HG02870 (cell line): Measurements from ENCODE around the gene CKAP2L.
"Not testable (repeated sequence)": the region's sequence is repeated elsewhere in the genome, so short reads cannot be mapped to it uniquely, and the experiment has no call there.

ENCODE experiments used
- ATAC-seq: cut with Tn5 transposase; IDR thresholded peaks from one replicate; pipeline ENCODE4 v1.9.1; 2021; ENCODE audit warnings: mild to moderate bottlenecking, moderate library complexity; ENCODE audit not compliant: unreplicated experiment

CKAP2L gene

DNA sequence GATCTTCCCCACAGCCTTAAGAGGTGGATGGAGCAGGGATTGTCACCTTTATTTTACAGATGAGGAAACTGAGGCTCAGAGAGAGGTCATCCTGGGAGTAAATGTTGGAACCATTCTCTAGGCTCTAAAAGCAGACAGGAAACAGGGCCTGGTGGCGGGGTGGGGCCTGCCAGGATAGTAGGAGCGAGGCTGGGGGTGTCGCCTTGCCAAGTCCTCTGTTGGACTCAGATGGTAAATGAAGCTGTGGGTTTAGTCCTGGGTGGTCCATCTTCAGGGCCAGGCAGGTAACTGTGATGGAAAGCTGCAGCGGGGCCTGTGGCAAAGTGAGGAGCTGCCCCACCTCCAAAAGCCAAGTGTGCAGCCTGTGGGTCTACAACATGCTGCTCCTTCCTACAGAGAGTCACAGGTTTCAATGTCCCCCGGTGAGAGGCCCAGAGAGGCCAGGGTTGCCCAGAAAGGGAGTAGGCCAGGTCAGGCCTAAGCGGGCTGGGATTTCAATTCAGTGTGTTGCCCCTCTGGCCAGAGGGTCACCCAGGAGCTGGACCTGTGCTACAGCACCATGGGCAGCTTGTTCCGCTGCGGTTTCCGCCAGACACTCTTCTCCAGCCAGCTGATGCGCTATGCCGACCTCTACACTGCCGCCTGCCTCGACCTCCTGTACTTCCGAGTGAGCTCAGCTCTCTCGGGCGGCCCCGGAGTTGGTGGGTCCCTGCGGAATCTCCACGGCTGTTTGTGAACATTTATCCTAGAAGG lies 37.0 kb downstream of the CKAP2L start:
- ATAC-seq = no peak

DNA sequence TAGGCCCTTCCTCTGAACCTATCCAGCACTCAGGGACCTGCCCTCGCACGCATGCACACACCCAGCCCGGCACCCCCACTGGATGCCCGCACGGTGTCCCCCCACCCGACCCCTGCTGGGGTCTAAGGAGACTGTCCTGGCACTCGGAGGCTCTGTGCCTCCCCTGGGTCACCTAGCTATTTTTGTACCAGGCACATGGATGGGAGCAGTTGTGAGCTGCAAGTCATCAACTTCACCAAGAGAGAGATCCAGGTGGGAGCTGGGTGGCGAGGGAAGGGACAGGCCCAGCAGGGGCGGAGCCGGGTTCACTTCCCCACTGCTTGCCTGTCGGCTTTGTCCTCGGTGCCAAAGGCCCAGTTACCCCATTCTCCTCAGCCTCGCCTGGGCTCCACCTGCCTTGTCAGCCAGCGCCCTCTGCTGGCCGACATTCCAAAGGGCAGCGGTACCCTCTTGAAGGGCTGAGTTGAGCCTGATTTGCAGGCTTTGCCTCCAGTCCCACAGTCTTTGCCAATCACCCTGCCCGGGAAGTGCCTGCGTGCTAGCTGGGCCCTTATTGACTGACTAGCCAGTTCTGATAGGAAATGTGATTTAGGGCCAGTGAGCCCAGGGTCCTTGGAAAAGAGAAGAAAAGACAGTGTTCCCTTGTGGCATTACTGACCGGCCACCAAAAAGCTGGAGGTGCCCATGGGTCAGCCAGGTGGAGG lies 37.8 kb downstream of the CKAP2L start:
- peak; percentile 77 for ATAC-seq

DNA sequence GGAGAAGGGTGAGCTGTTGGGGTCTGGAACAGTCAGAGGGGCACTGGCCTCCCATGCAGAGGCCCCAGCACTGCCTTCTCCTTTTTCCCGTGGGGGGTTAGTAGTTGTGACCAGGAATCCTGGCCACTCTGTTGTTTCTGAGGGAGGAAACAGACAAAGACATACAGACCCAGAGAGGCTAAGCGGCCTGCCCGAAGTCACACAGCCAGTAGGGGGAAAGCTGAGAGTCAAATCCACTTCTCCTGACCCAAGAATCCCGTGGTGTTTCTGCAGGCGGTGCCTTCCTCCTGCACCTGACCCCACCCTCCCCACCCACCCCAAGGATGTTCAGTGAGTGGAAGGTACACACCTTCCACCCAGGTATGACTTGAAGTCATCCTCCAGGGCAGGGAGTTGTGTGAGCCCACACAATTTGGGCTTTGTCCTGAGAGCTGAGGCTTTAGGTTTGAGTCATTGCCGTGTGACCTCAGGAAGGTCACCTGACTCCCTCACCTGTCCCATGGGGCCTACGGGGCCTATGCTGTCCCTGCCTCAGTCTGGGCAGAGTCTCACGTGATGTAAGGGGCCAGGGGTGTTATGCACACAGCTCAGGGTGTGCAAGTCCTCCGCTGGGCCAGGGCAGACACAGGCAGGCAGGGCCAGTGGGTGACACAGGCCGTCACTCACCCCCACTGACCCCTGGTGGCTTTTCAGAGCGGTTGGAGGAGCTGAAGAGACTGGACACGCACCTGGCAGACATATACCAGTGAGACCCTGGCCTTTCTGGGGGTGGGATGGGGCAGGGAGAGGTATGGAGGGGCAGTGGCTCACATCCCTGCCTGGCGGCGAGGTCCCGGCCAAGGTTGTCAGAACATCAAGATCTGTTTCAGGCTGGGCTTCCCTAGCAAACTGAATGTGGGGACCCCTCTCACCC lies 38.6 kb downstream of the CKAP2L start:
- peak; percentile 47 for ATAC-seq

DNA sequence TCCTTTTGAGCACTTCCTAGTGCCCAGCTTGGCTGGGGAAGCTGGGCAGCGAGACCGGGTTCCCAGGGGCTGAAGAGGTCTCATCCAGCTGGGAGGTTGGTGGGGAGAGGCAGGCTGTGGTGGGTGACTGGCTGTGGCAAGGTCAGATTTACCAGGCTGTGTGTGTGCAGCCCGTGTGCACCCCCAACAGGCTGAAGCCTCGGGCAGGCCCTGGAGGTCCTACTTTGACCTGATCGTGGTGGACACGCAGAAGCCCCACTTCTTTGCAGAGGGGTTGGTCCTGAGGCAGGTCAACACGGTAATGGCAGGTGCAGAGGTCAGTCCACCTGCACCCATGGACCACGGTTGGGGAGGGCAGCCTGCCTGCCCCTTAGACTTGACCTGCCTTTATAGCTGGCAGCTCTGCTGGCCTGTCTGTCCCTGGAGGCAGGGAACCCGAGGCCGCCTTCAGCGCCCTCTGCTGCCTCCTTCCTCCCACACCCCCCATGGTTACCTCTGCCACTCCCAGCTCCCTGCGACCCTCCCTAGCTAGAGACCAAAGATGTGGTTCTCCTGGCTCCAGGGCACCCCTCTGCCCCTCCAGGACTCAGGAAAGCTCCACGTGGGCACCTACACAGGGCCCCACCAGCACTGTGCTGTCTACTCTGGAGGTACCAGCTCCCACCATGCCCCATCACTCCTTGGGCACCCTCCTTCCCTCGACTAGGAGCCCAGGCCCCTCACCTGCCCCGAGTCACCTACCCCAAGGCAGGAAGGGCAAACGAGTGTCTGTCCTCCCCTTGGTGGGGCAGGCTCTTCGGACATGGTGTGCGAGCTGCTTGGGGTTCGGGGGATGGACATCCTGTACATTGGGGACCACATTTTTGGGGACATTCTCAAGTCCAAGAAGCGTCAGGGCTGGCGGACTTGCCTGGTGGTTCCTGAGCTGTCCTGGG lies 39.6 kb downstream of the CKAP2L start:
- ATAC-seq = no peak

DNA sequence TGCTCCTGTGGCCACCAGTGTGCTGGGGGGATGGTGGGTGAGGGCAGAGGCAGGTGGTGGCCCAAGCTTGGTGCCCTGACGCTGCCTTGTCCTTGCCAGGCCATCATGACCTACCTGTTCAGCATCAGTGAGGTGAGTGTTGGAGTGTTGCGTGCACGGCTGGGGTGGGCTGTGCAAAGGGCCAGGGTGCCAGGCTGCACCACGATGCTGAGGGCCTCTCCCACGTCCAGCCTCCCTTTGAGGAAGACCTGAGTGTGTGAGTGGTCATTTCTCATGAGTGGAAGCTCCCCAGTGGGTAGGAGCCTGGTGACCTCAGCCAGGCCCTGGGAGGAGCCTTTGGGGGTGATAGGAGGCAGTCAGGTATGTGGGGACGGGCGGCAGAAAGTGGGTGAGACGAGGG lies 40.4 kb downstream of the CKAP2L start:
- no peak for ATAC-seq

DNA sequence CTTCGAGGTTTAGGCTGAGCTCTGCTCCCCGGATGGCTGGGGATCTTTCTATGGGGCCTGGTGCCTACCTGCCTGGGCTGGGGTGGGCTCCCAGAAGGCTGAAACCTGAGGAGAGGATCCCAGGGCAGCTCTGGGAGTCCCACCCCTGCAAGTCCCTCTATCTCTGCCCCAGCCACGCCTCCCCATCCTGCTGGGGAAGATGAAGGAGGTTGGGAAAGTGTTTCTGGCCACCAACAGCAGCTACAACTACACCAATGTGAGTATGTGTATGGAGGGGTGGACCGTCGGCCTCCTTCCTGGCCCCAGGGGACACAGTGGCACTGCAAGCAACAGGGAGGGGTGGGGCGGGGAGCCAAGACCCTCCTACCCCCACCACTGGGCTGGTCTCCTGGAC lies 40.9 kb downstream of the CKAP2L start:
- no peak for ATAC-seq

DNA sequence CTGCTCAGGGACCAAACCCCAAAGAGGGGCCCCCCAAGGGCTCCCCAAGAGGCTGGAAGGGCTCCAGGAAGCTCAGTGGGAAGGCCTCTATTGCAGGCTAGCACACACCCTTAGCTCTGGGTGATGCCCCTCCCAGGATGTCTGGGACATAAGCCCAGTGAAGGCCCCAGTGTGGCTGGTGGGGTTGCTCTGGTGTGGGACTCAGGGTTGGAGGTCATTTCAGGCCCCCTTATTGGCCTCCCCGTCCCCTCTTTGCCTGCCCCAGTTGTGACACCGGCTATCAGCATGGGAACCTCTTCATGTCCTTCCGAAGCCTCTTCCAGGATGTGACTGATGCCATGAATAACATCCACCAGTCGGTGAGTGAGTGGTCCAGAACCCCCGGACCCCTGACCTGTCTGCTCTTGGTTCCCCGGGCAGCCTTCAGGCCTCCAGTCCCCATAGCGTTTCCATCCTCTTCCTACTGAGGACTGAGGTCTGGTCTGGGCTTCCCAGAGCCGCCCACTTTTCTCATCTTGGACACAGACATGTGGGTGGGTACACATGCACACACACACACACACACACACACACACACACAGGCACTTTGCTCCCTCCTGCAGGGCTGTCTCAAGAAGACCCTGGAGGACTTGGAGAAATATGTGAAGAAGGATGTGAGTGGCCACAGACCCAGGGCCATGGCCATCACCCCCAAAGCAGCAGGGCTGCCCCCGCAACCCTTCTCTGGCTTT lies 41.4 kb downstream of the CKAP2L start:
- no peak for ATAC-seq

DNA sequence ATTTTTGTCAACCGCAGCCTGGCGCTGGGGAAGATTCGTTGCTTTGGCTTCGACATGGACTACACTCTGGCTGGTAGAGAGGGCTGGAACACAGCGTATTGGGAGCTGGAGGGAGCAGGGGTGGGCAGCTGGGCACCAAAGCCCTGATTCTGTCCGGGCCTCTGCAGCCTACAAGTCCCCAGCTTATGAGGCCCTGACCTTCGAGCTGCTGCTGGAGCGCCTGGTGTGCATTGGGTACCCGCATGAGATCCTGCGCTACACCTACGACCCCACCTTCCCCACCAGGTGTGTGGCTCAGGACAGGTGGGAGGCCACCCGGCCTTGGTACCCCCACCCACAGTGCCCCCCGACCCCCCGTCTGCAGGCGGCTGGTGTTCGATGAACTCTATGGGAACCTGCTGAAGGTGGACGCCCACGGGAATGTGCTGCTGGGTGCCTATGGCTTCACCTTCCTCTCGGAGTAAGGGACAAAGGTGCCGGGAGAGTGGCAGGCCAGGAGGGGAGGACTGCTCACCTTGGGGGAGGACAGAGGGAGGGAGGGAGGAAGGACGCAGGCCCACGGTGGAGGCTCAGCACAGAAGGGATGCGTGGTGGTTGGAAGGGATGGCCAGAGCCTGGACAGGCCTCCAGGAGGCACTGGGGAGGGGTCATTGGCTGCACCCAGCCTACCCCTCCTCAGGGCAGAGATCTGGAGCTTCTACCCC lies 42.4 kb downstream of the CKAP2L start:
- no peak for ATAC-seq

DNA sequence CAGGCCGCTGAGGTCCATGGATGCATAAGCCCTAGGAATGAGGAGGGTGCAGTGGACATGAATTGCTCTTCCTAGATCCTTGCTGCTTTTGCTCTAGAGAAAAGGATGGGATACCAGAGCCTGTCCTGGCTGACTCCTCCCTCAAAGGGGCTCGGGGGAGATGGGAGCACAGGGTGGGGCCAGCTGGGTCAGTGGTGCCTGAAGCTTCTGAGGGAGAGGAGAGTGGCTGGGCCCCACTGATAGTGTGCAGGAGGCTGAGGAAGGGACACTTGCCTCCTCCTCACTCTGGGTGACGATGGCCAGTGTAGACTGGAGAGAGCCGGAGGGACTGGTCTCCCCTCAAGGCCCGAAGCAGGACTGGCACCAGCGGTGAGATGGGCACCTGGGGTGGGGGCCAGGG lies 43.6 kb downstream of the CKAP2L start, which contains the start of gene NT5DC4:
Gene NT5DC4 (plus strand): TSS at position 236 of the 400 bp plus-strand sequence. CDS start 60 bp downstream, at position 296.
- no peak for ATAC-seq

DNA sequence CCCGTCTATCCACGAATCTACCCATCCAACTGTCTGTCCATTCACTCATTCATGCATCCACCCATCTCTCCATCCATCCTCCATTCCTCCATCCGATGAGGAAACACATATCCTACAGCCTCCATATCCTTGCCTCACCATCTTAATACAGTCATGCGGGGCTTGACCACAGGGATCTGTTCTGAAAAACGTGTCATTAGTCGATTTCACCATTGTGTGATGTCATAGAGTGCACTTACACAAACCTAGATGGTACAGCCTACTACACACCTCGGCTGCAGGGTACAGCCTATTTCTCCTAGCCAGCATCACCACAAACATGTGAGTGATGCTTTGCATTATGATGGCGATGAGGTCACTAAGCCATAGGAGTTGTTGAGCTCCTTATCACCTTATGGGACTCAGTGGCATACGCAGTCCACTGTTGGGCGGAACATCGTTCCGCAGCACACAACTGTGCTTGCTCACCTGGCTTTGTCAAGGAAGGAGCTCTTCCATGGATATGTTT lies 45.5 kb downstream of the CKAP2L start:
- no peak for ATAC-seq

DNA sequence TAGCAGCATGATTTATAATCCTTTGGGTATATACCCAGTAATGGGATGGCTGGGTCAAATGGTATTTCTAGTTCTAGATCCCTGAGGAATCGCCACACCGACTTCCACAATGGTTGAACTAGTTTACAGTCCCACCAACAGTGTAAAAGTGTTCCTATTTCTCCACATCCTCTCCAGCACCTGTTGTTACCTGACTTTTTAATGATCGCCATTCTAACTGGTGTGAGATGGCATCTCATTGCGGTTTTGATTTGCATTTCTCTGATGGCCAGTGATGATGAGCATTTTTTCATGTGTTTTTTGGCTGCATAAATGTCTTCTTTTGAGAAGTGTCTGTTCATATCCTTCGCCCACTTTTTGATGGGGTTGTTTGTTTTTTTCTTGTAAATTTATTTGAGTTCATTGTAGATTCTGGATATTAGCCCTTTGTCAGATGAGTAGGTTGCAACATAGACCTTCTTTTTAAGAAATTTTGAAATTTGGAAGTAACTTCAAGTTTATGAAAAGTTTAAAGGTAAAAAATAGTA lies 47.5 kb downstream of the CKAP2L start:
- not testable (repeated sequence) for ATAC-seq

DNA sequence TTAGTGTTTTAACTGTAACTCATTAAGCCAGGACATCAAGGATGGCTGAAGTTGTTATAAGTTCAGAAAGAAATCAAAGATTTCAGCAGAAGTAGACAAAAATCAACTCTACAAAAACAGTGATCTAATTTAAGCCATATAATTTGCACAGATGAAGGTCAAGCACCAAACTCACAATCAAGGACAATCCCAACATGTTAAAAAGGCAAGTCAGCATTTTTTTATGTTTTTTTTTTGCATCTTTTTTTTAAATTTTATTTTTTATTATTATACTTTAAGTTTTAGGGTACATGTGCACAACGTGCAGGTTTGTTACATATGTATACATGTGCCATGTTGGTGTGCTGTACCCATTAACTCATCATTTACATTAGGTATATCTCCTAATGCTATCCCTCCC lies 48.3 kb downstream of the CKAP2L start:
- not testable (repeated sequence) for ATAC-seq

DNA sequence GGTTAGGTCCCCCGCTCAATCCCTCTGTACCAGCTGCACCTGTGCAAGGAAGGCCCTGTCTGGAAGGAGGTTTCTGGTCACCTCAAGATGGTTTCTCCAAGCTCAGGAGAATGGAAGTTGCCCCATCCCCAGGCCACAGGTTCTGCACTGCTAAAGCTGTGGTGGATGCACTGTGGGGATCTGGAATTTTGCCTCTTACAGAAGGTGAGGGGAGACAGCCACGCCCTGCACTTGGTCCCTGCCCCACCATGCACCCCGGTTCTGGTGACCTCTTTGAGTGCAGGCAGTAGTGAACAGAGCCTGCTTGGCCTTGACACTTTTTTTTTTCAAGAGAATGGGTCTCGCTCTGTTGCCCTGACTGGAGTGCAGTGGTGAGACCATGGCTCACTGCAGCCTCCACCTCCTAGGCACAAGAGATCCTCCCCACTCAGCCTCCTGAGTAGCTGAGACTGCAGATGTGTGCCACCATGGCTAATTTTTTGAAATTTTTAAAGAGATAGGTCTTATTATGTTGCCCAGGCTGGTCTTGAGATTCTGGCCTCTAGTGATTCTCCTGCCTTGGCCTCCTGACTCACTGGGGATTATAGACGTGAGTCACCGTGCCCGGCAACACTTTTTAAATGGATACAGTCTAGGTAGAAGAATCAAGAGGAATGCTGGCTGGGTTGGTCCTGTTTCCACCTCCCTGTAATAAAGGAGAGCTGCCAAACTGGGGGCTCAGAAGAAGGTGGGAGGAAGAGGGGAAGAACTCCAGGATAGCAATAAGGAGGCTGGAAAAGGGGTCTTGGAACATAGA lies 49.4 kb downstream of the CKAP2L start:
- no peak for ATAC-seq

DNA sequence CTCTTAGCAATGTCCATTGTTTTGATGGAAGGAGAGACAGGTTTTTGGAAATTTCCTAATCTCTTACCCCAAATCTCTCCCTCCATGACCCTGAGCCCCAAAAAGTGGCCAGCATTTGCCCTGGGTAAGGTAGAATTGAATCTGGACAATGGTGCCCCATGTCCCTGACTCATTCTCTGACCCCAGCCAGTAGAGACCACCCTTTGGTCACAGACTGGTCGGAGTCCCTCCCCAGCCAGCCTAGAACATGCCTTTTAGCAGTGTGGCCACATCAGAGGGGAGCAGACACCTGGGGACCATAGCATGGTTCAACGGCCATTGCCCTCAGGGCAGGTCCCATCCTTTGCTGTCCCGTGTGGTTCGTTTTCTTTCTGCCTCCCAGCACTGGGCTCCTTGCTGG lies 50.1 kb downstream of the CKAP2L start:
- no peak for ATAC-seq

DNA sequence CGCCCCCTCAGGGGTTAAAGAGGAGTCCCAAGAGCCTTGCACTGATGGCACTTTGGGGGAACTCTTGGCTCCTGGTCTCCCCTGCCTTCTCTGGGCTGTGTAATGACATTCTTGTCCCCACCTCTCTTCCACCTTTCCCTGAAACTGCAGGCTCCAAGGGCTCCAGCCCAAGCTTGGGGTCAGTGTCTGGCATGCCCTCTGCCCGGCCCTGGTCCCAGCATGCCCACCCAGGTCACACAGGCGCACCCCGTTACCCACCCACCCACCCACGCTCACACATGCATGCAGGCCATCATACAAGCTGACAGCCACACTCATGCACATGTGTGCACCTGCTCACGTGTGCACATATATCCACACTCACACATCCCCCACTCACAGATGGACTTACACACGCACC lies 50.5 kb downstream of the CKAP2L start:
- no peak for ATAC-seq

DNA sequence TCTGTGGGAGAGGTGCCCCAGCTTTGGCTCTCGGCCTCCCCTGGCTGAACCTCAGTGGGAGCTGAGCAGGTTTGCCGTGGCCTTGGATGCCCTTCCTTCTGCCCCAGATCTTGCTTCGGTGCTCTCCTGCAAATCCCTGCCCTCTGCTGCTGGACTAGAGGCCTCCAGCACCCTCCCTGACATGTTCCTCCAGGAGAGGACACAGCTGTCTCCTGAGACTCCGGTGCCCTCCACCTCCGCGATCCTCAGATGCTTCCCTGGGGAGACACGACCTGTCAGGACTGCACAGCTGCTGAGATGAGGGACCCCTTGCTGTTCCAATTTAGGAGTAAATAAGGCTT lies 50.9 kb downstream of the CKAP2L start:
- ATAC-seq = no peak

DNA sequence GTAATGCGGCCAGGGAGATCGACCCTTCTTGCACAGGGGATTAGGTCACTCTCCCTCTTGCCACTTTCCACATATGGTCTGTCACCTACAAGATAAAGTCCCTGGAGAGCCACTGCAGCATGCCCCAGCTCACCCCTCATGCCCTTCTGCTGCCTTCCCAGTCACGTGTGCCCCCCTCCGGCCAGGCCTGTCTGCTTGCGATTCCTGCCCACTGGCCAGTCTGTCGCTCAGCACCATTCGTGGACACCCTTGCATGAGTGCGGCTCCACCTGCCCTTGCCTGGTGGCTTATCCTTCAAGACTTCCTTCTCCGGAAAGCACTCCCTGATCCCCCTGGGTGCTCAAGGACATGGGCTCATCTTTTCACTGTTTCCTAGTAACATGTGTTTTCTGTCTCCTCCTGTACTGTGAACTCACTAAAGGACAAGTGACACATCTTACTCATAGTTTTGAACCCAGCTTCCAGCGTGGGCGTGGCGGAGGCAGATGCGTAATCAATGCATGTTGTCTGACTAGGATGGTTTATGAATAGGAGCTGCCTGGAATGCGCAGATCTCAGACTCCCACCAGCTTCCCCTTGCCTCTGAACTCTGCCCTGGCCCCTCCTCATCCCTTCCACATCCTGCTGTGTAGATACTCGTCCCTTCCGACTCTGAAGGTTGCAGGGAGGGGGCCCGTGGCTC lies 51.4 kb downstream of the CKAP2L start:
- no peak for ATAC-seq
